Caco-2 (cell line): ENCODE measurements around the gene CADPS2. TPM values are rescaled to one million over a fixed set of nuclear protein-coding genes. Genes with fewer than 3 reads are reported as not detected.

ENCODE experiments used
- BruUV-seq: library from RNA; stranded (reverse); fragments of 400-500 nt; replicated peaks from 2 replicates; lab custom pipeline; 2021; lab: Mats Ljungman, UMichigan
- CTCF ChIA-PET: fragments of 300-600 bp; sonication (Branson Sonifier 250); formaldehyde crosslinking; loops from one replicate; lab custom pipeline; 2022; ENCODE audit warnings: antibody characterized with exemption; lab: Charles Lee
- POLR2A ChIA-PET: fragments of 300-600 bp; sonication (Branson Sonifier 250); formaldehyde crosslinking; loops from one replicate; lab custom pipeline; 2022; ENCODE audit warnings: antibody characterized with exemption; lab: Charles Lee
- DNase-seq, 2 experiments: peaks; one replicate each; pipeline versions ENCODE4 v3.0.0 to v3.0.0-alpha.2; 2020 to 2022
- H3K27me3 ChIP-seq: replicated peaks from 2 replicates; pipeline ENCODE4 v1.6.0; 2011; ENCODE audit warnings: low read length; ENCODE audit not compliant: control insufficient read depth, insufficient read depth
- H3K36me3 ChIP-seq: 2 replicates; pipeline ENCODE4 v1.5.1; 2011; ENCODE audit warnings: low read length; ENCODE audit not compliant: control insufficient read depth, insufficient read depth
- H3K4me1 ChIP-seq: fragments of 250-450 bp; sonication (Bioruptor Pico); 2 replicates; pipeline ENCODE4 v1.5.1; 2020; ENCODE audit warnings: mild to moderate bottlenecking
- H3K4me3 ChIP-seq: 2 replicates; pipeline ENCODE4 v1.5.1; 2011; ENCODE audit warnings: low read depth, mild to moderate bottlenecking, control low read depth, low read length
- H3K9me3 ChIP-seq: fragments of 250-450 bp; sonication (Bioruptor Pico); 2 replicates; pipeline ENCODE4 v1.5.1; 2020; ENCODE audit warnings: mild to moderate bottlenecking, moderate library complexity
- H3K27ac Mint-ChIP-seq: one replicate; pipeline ENCODE4 v1.8.0; 2022; ENCODE audit warnings: mixed read lengths; ENCODE audit not compliant: unreplicated experiment
- H3K27me3 Mint-ChIP-seq: one replicate; pipeline ENCODE4 v1.8.0; 2022; ENCODE audit warnings: mixed read lengths; ENCODE audit not compliant: insufficient read depth, unreplicated experiment
- H3K36me3 Mint-ChIP-seq: one replicate; pipeline ENCODE4 v1.8.0; 2022; ENCODE audit warnings: mild to moderate bottlenecking, mixed read lengths; ENCODE audit not compliant: insufficient read depth, unreplicated experiment
- H3K4me1 Mint-ChIP-seq: one replicate; pipeline ENCODE4 v1.8.0; 2022; ENCODE audit warnings: low read depth, mixed read lengths; ENCODE audit not compliant: unreplicated experiment
- H3K4me3 Mint-ChIP-seq: one replicate; pipeline ENCODE4 v1.8.0; 2022; ENCODE audit warnings: mild to moderate bottlenecking, moderate library complexity, mixed read lengths; ENCODE audit not compliant: unreplicated experiment
- H3K9me3 Mint-ChIP-seq: one replicate; pipeline ENCODE4 v1.8.0; 2022; ENCODE audit warnings: mixed read lengths; ENCODE audit not compliant: unreplicated experiment
- CTCF ChIP-seq, 2 experiments: fragments of 200-600 bp in 1 of 2; IDR thresholded peaks; 1 replicate in 1 of 2; 2 replicates in 1 of 2; pipeline versions ENCODE4 v1.5.1 to v1.8.0; 2011 to 2022; ENCODE audit warnings: antibody characterized with exemption in 1 of 2, control low read depth in 1 of 2, inconsistent platforms in 1 of 2, low read depth in 1 of 2, low read length in 1 of 2, mild to moderate bottlenecking in 1 of 2, moderate library complexity in 1 of 2; ENCODE audit not compliant: insufficient read depth in 1 of 2, severe bottlenecking in 1 of 2, unreplicated experiment in 1 of 2
- intact Hi-C: fragments of 100-400 bp; cut with micrococcal nuclease; formaldehyde crosslinking; loops from one replicate; pipeline ENCODE4 v1.10.0; 2022; ENCODE audit not compliant: unreplicated experiment
- total RNA-seq: library from RNA; stranded (reverse); gene quantifications from 2 replicates; pipeline ENCODE4 v1.2.3, GENCODE V29; 2022

CADPS2 gene
- total RNA-seq, 1 experiment from 2014 or later = 2.7 TPM

GRCh38 chr7:122833888-122834570 is 52.2 kb downstream of the CADPS2 start:
- CTCF ChIA-PET = no interaction called here
- H3K4me3 Mint-ChIP-seq = no peak overlapping the region

GRCh38 chr7:122831436-122831835 is 54.8 kb downstream of the CADPS2 start:
- ChIA-PET CTCF (no interaction called here), POLR2A (no interaction called here)
- H3K9me3 Mint-ChIP-seq = peaks cover 14% of the 10 kb centered on the region
- H3K4me1 Mint-ChIP-seq = no peaks in the 10 kb centered on the region
- no peak overlapping the region for H3K27ac Mint-ChIP-seq
- Histone ChIP-seq H3K36me3 (no peaks in the 10 kb centered on the region), H3K4me1 (no peaks in the 10 kb centered on the region), H3K4me3 (no peak overlapping the region), H3K9me3 (no peaks in the 10 kb centered on the region), H3K27me3 (no peaks in the 10 kb centered on the region)
- H3K36me3 Mint-ChIP-seq = no peaks in the 10 kb centered on the region
- no peak overlapping the region for H3K4me3 Mint-ChIP-seq
- peaks cover 3% of the 10 kb centered on the region for H3K27me3 Mint-ChIP-seq
- intact Hi-C loops = no loop called here
- no TSS peak for BruUV-seq
- no peak for TF ChIP-seq CTCF (IDR thresholded peaks at IDR 0.05; ENCODE audit: insufficient read depth in 1 of 2, low read depth in 1 of 2, low read length in 1 of 2, severe bottlenecking in 1 of 2, unreplicated experiment in 1 of 2)
- no peak for DNase-seq

More at GRCh38 chr7:122833888-122834570, 52.2 kb downstream of the CADPS2 start:
- intact Hi-C loops = no loop called here
- H3K9me3 Mint-ChIP-seq = peaks cover 21% of the 10 kb centered on the region
- H3K36me3 Mint-ChIP-seq = no peaks in the 10 kb centered on the region
- Histone ChIP-seq H3K36me3 (no peaks in the 10 kb centered on the region), H3K4me3 (no peak overlapping the region), H3K4me1 (no peaks in the 10 kb centered on the region), H3K27me3 (no peaks in the 10 kb centered on the region), H3K9me3 (no peaks in the 10 kb centered on the region)
- no peaks in the 10 kb centered on the region for H3K27me3 Mint-ChIP-seq
- TF ChIP-seq CTCF (IDR thresholded peaks at IDR 0.05; ENCODE audit: insufficient read depth in 1 of 2, low read depth in 1 of 2, low read length in 1 of 2, severe bottlenecking in 1 of 2, unreplicated experiment in 1 of 2) = no peak
- H3K4me1 Mint-ChIP-seq = no peaks in the 10 kb centered on the region
- POLR2A ChIA-PET = no interaction called here
- H3K27ac Mint-ChIP-seq = no peak overlapping the region
- no peak for DNase-seq
- no TSS peak for BruUV-seq

GRCh38 chr7:122829962-122830361 is 56.3 kb downstream of the CADPS2 start:
- TF ChIP-seq CTCF (IDR thresholded peaks at IDR 0.05; ENCODE audit: insufficient read depth in 1 of 2, low read depth in 1 of 2, low read length in 1 of 2, severe bottlenecking in 1 of 2, unreplicated experiment in 1 of 2) = no peak
- Histone ChIP-seq H3K4me1 (no peaks in the 10 kb centered on the region), H3K27me3 (no peaks in the 10 kb centered on the region), H3K4me3 (no peak overlapping the region), H3K9me3 (no peaks in the 10 kb centered on the region), H3K36me3 (no peaks in the 10 kb centered on the region)
- Mint-ChIP-seq H3K36me3 (no peaks in the 10 kb centered on the region), H3K4me3 (no peak overlapping the region), H3K4me1 (no peaks in the 10 kb centered on the region), H3K27me3 (peaks cover 3% of the 10 kb centered on the region), H3K9me3 (no peaks in the 10 kb centered on the region), H3K27ac (no peak overlapping the region)
- no peak for DNase-seq
- BruUV-seq = no TSS peak
- intact Hi-C loops = no loop called here
- ChIA-PET POLR2A (no interaction called here), CTCF (no interaction called here)
